Gastrocnemius medialis (tissue), 4 donors: ENCODE results near the gene CCDC57. TPM values are rescaled to one million over a fixed set of nuclear protein-coding genes. Genes with fewer than 3 reads are reported as not detected.

ENCODE experiments used
- ATAC-seq, 2 donors: fragments of 150-250 bp; one replicate each; pipeline ENCODE4 v1.9.1; 2016
- DNase-seq, 2 donors: peaks; one replicate each; pipeline ENCODE4 v3.0.0-alpha.2; 2019
- H3K27ac ChIP-seq, 4 donors: fragments of 200-600 bp; sonication (generic); 1 replicate in 1 of 4; 2 replicates in 3 of 4; pipeline ENCODE4 v1.5.1; 2016 to 2018; ENCODE audit warnings: mild to moderate bottlenecking in 2 of 4, moderate library complexity in 1 of 4
- H3K27me3 ChIP-seq, 3 donors: fragments of 200-600 bp; sonication (generic) in 2 of 3; 1 replicate in 1 of 3; 2 replicates in 2 of 3; pipeline versions ENCODE4 v1.5.1 to v1.6.0; 2016 to 2019; ENCODE audit warnings: mild to moderate bottlenecking in 1 of 3, moderate library complexity in 1 of 3
- H3K36me3 ChIP-seq, 2 donors: fragments of 200-600 bp; sonication (generic) in 1 of 2; one replicate each; pipeline ENCODE4 v1.5.1; 2017 to 2018
- H3K4me1 ChIP-seq, 2 donors: fragments of 200-600 bp; sonication (generic) in 1 of 2; one replicate each; pipeline ENCODE4 v1.5.1; 2016 to 2017; ENCODE audit warnings: mild to moderate bottlenecking in 2 of 2
- H3K4me3 ChIP-seq, 4 donors: fragments of 200-600 bp; sonication (generic) in 3 of 4; 1 replicate in 1 of 4; 2 replicates in 3 of 4; pipeline ENCODE4 v1.5.1; 2016 to 2019; ENCODE audit warnings: mild to moderate bottlenecking in 2 of 4
- H3K9me3 ChIP-seq, 3 donors: fragments of 200-600 bp; sonication (generic) in 2 of 3; 1 replicate in 1 of 3; 2 replicates in 2 of 3; pipeline ENCODE4 v1.5.1; 2016 to 2019
- CTCF ChIP-seq, 5 experiments: fragments of 450-650 bp in 3 of 5; fragments of 200-600 bp in 2 of 5; sonication (generic) in 2 of 5; IDR thresholded peaks in 4 of 5; conservative IDR thresholded peaks in 1 of 5; 1 replicate in 4 of 5; 2 replicates in 1 of 5; pipeline ENCODE4 v1.5.1; 2016 to 2019; ENCODE audit warnings: antibody characterized with exemption in 5 of 5, mild to moderate bottlenecking in 3 of 5, moderate library complexity in 3 of 5
- POLR2A ChIP-seq, 2 donors: fragments of 450-650 bp; IDR thresholded peaks; one replicate each; pipeline ENCODE4 v1.6.1; 2017; ENCODE audit warnings: antibody characterized with exemption in 2 of 2, mild to moderate bottlenecking in 2 of 2, moderate library complexity in 2 of 2
- in situ Hi-C, 4 donors: fragments of 200-750 bp; cut with MboI; loops; one replicate each; pipeline versions ENCODE4 v1.15.0 to v1.8.0; 2017; ENCODE audit warnings: low sequenced_read_pairs in 4 of 4
- intact Hi-C: fragments of 100-400 bp; cut with DNase I; formaldehyde crosslinking; loops from one replicate; pipeline ENCODE4 v1.15.1; 2023; ENCODE audit warnings: low total_unique reads
- total RNA-seq, 4 donors: library from RNA; depleted of rRNA; stranded (reverse); fragments of >200 nt; gene quantifications; one replicate each; pipeline versions ENCODE4 v1.1.0 to v1.2.3, GENCODE V29; 2016

CCDC57 gene
- total RNA-seq, 4 donors from 2014 or later = 3.7 to 11.3 (median 5.1) TPM

- no peak for TF ChIP-seq CTCF (IDR thresholded peaks at IDR 0.05 in 4 of 5, conservative IDR thresholded peaks at IDR 0.05 in 1 of 5)
- TF ChIP-seq POLR2A (IDR thresholded peaks at IDR 0.05) = no peak
- Histone ChIP-seq H3K4me3 (no peak overlapping the region), H3K36me3 (peaks cover 0 to 6% of the 10 kb centered on the region in 2 donors), H3K27me3 (no peaks in the 10 kb centered on the region), H3K9me3 (no peaks in the 10 kb centered on the region), H3K27ac (no peak overlapping the region), H3K4me1 (no peaks in the 10 kb centered on the region)
- in situ Hi-C loops (no loop called here), intact Hi-C loops (no loop called here)
- ATAC-seq (no peak), DNase-seq (no peak)
These were observed 47.8 kb downstream of the CCDC57 start for GRCh38 chr17:82164853-82165252.

GRCh38 chr17:82161216-82161615, 51.4 kb downstream of the CCDC57 start:
- H3K9me3 ChIP-seq = no peaks in the 10 kb centered on the region
- H3K27me3 ChIP-seq = no peaks in the 10 kb centered on the region
- no peak for DNase-seq
- TF ChIP-seq CTCF (IDR thresholded peaks at IDR 0.05 in 4 of 5, conservative IDR thresholded peaks at IDR 0.05 in 1 of 5) = no peak
- TF ChIP-seq POLR2A (IDR thresholded peaks at IDR 0.05) = no peak
- H3K4me1 ChIP-seq = no peaks in the 10 kb centered on the region
- intact Hi-C loops = no loop called here
- H3K36me3 ChIP-seq = peaks cover 0 to 11% of the 10 kb centered on the region in 2 donors
- in situ Hi-C loops = no loop called here
- H3K27ac ChIP-seq = no peak overlapping the region
- ATAC-seq = no peak
- H3K4me3 ChIP-seq = no peak overlapping the region

- Histone ChIP-seq H3K4me1 (no peaks in the 10 kb centered on the region), H3K27ac (no peak overlapping the region), H3K4me3 (no peak overlapping the region), H3K9me3 (no peaks in the 10 kb centered on the region), H3K27me3 (no peaks in the 10 kb centered on the region), H3K36me3 (peaks cover 0 to 11% of the 10 kb centered on the region in 2 donors)
- ATAC-seq = no peak
- intact Hi-C loops = no loop called here
- DNase-seq = no peak
- TF ChIP-seq POLR2A (IDR thresholded peaks at IDR 0.05) = no peak
- no peak for TF ChIP-seq CTCF (IDR thresholded peaks at IDR 0.05 in 4 of 5, conservative IDR thresholded peaks at IDR 0.05 in 1 of 5)
- in situ Hi-C loops = no loop called here
These were observed 52.6 kb downstream of the CCDC57 start for GRCh38 chr17:82160075-82160474.

- H3K27me3 ChIP-seq = no peaks in the 10 kb centered on the region
- no peak overlapping the region for H3K27ac ChIP-seq
- TF ChIP-seq POLR2A (IDR thresholded peaks at IDR 0.05) (no peak), CTCF (IDR thresholded peaks at IDR 0.05 in 4 of 5, conservative IDR thresholded peaks at IDR 0.05 in 1 of 5) (no peak)
- ATAC-seq = no peak
- H3K9me3 ChIP-seq = no peaks in the 10 kb centered on the region
- no peaks in the 10 kb centered on the region for H3K4me1 ChIP-seq
- intact Hi-C loops (no loop called here), in situ Hi-C loops (loop anchor here in 3 of 4 donors (10.0 kb wide), 1 partner anchor 124 kb away; the partner anchor contains the start of genes DCXR (in 3 of the 3) and RAC3 (in 3 of the 3))
- no peak for DNase-seq
- H3K4me3 ChIP-seq = no peak overlapping the region
- H3K36me3 ChIP-seq = peaks cover 0 to 11% of the 10 kb centered on the region in 2 donors
These were observed 53.8 kb downstream of the CCDC57 start for GRCh38 chr17:82158825-82159224.
